Suppressor macrophage treated with lipopolysaccharide for 1 hour (primary cell): Measurements from ENCODE around the gene RAB30.

Experiments used
- DNase-seq, 3 donors: peaks; one replicate each; pipeline ENCODE4 v3.0.0-alpha.2; 2020 to 2022

The RAB30 gene

GRCh38 chr11:83070044-83070701 lies 1.5 kb downstream of the RAB30 start:
- no peak for DNase-seq

GRCh38 chr11:83069441-83070043 lies 2.2 kb downstream of the RAB30 start:
- DNase-seq, result no peak

GRCh38 chr11:83068568-83068967 lies 3.1 kb downstream of the RAB30 start:
- no peak for DNase-seq

- no peak for DNase-seq
Observed at GRCh38 chr11:83064011-83064410, 7.7 kb downstream of the RAB30 start.

- DNase-seq, result peak in 2 of 3 donors; percentile 29 to 35
Observed at GRCh38 chr11:83063073-83063754, 8.5 kb downstream of the RAB30 start.

- DNase-seq, result peak in 1 of 3 donors; percentile 32
Observed at GRCh38 chr11:83061883-83062282, 9.8 kb downstream of the RAB30 start.

- DNase-seq, result no peak
Observed at GRCh38 chr11:83060965-83061364, 10.7 kb downstream of the RAB30 start.

- no peak for DNase-seq
Observed at GRCh38 chr11:83057721-83058120, 14.0 kb downstream of the RAB30 start.

- DNase-seq, result no peak
Observed at GRCh38 chr11:83056611-83057010, 15.1 kb downstream of the RAB30 start.

GRCh38 chr11:83056204-83056603 lies 15.5 kb downstream of the RAB30 start:
- peak in 1 of 3 donors; percentile 42 for DNase-seq

GRCh38 chr11:83054904-83055380 lies 16.8 kb downstream of the RAB30 start:
- no peak for DNase-seq

GRCh38 chr11:83054001-83054400 lies 17.7 kb downstream of the RAB30 start:
- DNase-seq, result no peak

GRCh38 chr11:83051760-83052671 lies 19.7 kb downstream of the RAB30 start:
- DNase-seq, result no peak

- DNase-seq, result no peak
Observed at GRCh38 chr11:83047515-83048225, 24.0 kb downstream of the RAB30 start.

- no peak for DNase-seq
Observed at GRCh38 chr11:83046621-83047172, 25.0 kb downstream of the RAB30 start.

- DNase-seq, result no peak
Observed at GRCh38 chr11:83044958-83045712, 26.6 kb downstream of the RAB30 start.

- DNase-seq, result no peak
Observed at GRCh38 chr11:83042964-83043711, 28.6 kb downstream of the RAB30 start.

GRCh38 chr11:83041126-83041525 lies 30.6 kb downstream of the RAB30 start:
- no peak for DNase-seq

- DNase-seq, result peak in 1 of 3 donors; percentile 15
Observed at GRCh38 chr11:83039566-83039965, 32.1 kb downstream of the RAB30 start.

GRCh38 chr11:83037877-83038276 lies 33.8 kb downstream of the RAB30 start:
- peak in 1 of 3 donors; percentile 8 for DNase-seq
